ENCODE measurements around the gene PRIMA1.

The PRIMA1 gene

GRCh38 chr14:93745603-93746273 is 42.5 kb downstream of the PRIMA1 start:
- DNase-seq, result no peak
- no peaks in the 10 kb centered on the region; the same call in 1 of the 2 replicates for H3K36me3 ChIP-seq
- no peak for TF ChIP-seq CTCF (IDR thresholded peaks at IDR 0.05; ENCODE audit: low read depth, low read length)
- H3K27me3 ChIP-seq (ENCODE audit: insufficient read depth, low read depth, severe bottlenecking), result no peaks in the 10 kb centered on the region
- H3K27ac ChIP-seq, result no peak overlapping the region
- H3K9me3 ChIP-seq (ENCODE audit: severe bottlenecking), result no peaks in the 10 kb centered on the region
- no peak overlapping the region for H3K4me3 ChIP-seq (ENCODE audit: low read depth, low read length)

GRCh38 chr14:93744876-93745275 is 43.4 kb downstream of the PRIMA1 start:
- no peak overlapping the region for H3K27ac ChIP-seq
- no peaks in the 10 kb centered on the region; the same call in 1 of the 2 replicates for H3K36me3 ChIP-seq
- no peak for TF ChIP-seq CTCF (IDR thresholded peaks at IDR 0.05; ENCODE audit: low read depth, low read length)
- H3K9me3 ChIP-seq (ENCODE audit: severe bottlenecking), result no peaks in the 10 kb centered on the region
- no peak overlapping the region for H3K4me3 ChIP-seq (ENCODE audit: low read depth, low read length)
- DNase-seq, result no peak
- H3K27me3 ChIP-seq (ENCODE audit: insufficient read depth, low read depth, severe bottlenecking), result no peaks in the 10 kb centered on the region

DNA sequence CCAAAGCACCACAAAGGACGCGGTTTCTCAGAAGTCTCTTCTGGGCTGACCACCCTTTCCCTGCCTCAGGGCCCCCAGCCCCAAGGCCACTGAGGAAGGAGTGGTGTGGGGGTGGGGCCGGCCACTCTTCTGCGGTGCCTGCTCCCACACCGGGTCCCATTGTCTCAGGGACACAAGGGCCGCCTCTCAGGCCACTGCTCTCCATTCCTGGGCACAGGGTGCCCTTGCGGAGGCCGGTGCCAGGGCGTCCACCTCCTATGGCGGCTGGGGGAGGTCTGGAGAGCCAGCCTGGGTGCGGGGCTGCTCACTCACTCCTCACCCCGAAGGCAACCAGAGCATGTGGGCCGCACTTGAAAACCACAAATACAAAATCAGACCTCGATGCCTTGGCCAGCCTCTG is 44.1 kb downstream of the PRIMA1 start:
- TF ChIP-seq CTCF (IDR thresholded peaks at IDR 0.05; ENCODE audit: low read depth, low read length), result no peak

DNA sequence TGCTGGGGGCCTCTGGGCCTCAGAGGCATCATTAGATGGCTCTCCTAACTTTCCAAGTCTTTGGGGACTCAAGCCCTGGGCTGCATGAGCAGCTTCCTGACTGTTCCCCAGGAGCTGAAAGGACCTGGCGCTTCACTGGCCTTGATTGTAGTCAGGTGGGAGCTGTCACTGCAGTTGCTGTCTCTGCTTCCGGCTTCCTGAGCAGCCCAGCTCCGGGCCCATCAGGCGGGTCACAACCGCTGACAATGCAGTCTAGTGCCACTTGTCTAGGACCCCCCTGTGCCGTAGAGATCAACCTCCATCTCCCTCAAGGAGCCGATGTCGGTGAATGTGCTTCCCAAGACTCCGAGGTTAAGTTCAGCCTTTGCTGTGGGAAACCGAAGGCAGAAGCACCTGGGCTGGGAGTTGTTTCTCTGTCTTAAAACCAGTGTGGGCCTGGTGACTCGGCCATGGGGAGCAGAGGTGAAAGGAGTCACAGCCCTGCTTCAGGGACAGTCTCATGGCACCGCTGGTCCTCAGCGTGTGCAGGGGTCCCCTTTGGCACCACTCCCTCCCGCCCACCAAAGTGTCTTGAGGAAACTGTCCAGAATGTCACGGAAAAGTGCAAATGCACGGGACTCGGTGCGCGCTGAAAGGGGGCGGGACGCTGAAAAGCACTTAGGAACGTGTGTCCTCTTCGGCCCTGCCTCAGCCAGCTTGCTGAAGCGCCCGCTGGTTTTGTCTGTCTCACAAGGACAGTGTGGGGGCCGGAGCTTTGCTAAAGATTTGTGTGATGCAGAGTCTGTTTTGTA is 44.8 kb downstream of the PRIMA1 start:
- Histone ChIP-seq H3K9me3 (ENCODE audit: severe bottlenecking) (no peaks in the 10 kb centered on the region), H3K27ac (no peak overlapping the region)
- DNase-seq, result no peak

More for the DNA sequence above, 44.1 kb downstream of the PRIMA1 start:
- no peaks in the 10 kb centered on the region for H3K27me3 ChIP-seq (ENCODE audit: insufficient read depth, low read depth, severe bottlenecking)
- H3K27ac ChIP-seq, result no peak overlapping the region
- DNase-seq, result no peak
- H3K9me3 ChIP-seq (ENCODE audit: severe bottlenecking), result no peaks in the 10 kb centered on the region
- H3K4me3 ChIP-seq (ENCODE audit: low read depth, low read length), result no peak overlapping the region
- H3K36me3 ChIP-seq, result no peaks in the 10 kb centered on the region; the same call in 1 of the 2 replicates

GRCh38 chr14:93742761-93743160 is 45.5 kb downstream of the PRIMA1 start:
- Histone ChIP-seq H3K9me3 (ENCODE audit: severe bottlenecking) (no peaks in the 10 kb centered on the region), H3K27me3 (ENCODE audit: insufficient read depth, low read depth, severe bottlenecking) (no peaks in the 10 kb centered on the region), H3K36me3 (no peaks in the 10 kb centered on the region), H3K27ac (no peak overlapping the region), H3K4me3 (ENCODE audit: low read depth, low read length) (no peak overlapping the region)
- no peak for DNase-seq
- TF ChIP-seq CTCF (IDR thresholded peaks at IDR 0.05; ENCODE audit: low read depth, low read length), result no peak

More for the DNA sequence above, 44.8 kb downstream of the PRIMA1 start:
- Histone ChIP-seq H3K27me3 (ENCODE audit: insufficient read depth, low read depth, severe bottlenecking) (no peaks in the 10 kb centered on the region), H3K4me3 (ENCODE audit: low read depth, low read length) (no peak overlapping the region), H3K36me3 (no peaks in the 10 kb centered on the region; the same call in 1 of the 2 replicates)
- no peak for TF ChIP-seq CTCF (IDR thresholded peaks at IDR 0.05; ENCODE audit: low read depth, low read length)
